Activated CD8-positive, alpha-beta memory T cell treated with anti-CD3 and anti-CD28 coated beads, Interleukin-2, amount 50 U/mL, for 1 hour (primary cell): ENCODE measurements around the gene MLIP.
"Not testable (repeated sequence)": the region's sequence is repeated elsewhere in the genome, so short reads cannot be mapped to it uniquely, and the experiment has no call there.

Source experiments
- DNase-seq: peaks from one replicate; pipeline ENCODE4 v3.0.0-alpha.2; 2020; ENCODE audit errors: extremely low read depth

Gene MLIP

GRCh38 chr6:54140811-54141210 is 29.6 kb downstream of the MLIP start:
- no peak for DNase-seq

GRCh38 chr6:54142889-54143519 is 31.8 kb downstream of the MLIP start:
- DNase-seq, result no peak

GRCh38 chr6:54151861-54152260 is 40.6 kb downstream of the MLIP start:
- no peak for DNase-seq

- no peak for DNase-seq
Observed at GRCh38 chr6:54156650-54157250, 45.5 kb downstream of the MLIP start.

- DNase-seq, result no peak
Observed at GRCh38 chr6:54157405-54157804, 46.2 kb downstream of the MLIP start.

GRCh38 chr6:54173089-54173488 is 61.8 kb downstream of the MLIP start:
- no peak for DNase-seq

- DNase-seq, result no peak
Observed at GRCh38 chr6:54179152-54179551, 67.9 kb downstream of the MLIP start.

- DNase-seq, result no peak
Observed at GRCh38 chr6:54183616-54184015, 72.4 kb downstream of the MLIP start.

GRCh38 chr6:54185885-54186284 is 74.6 kb downstream of the MLIP start:
- DNase-seq, result no peak

GRCh38 chr6:54188846-54189245 is 77.6 kb downstream of the MLIP start:
- no peak for DNase-seq

GRCh38 chr6:54191461-54191860 is 80.2 kb downstream of the MLIP start:
- DNase-seq, result no peak

- no peak for DNase-seq
Observed at GRCh38 chr6:54192993-54193392, 81.8 kb downstream of the MLIP start.

- no peak for DNase-seq
Observed at GRCh38 chr6:54193560-54193959, 82.3 kb downstream of the MLIP start.

GRCh38 chr6:54194067-54194466 is 82.8 kb downstream of the MLIP start:
- no peak for DNase-seq

GRCh38 chr6:54195637-54196036 is 84.4 kb downstream of the MLIP start:
- DNase-seq, result no peak

GRCh38 chr6:54196905-54197304 is 85.7 kb downstream of the MLIP start:
- no peak for DNase-seq

GRCh38 chr6:54198134-54198533 is 86.9 kb downstream of the MLIP start:
- DNase-seq, result no peak

- not testable (repeated sequence) for DNase-seq
Observed at GRCh38 chr6:54203474-54204035, 92.3 kb downstream of the MLIP start.

GRCh38 chr6:54204921-54205591 is 93.8 kb downstream of the MLIP start:
- no peak for DNase-seq

- DNase-seq, result no peak
Observed at GRCh38 chr6:54206510-54206909, 95.3 kb downstream of the MLIP start.

- not testable (repeated sequence) for DNase-seq
Observed at GRCh38 chr6:54209983-54210382, 98.7 kb downstream of the MLIP start.

- no peak for DNase-seq
Observed at GRCh38 chr6:54214286-54214685, 103.0 kb downstream of the MLIP start.

- no peak for DNase-seq
Observed at GRCh38 chr6:54216336-54216735, 105.1 kb downstream of the MLIP start.
